Stimulated activated CD4-positive, alpha-beta T cell treated with anti-CD3 and anti-CD28 coated beads, Interleukin-4, amount 100 ng/mL, for 4 hours (primary cell): ENCODE data around the gene ECHDC3.
"Not testable (repeated sequence)": the region's sequence is repeated elsewhere in the genome, so short reads cannot be mapped to it uniquely, and the experiment has no call there.

Experiments
- DNase-seq, 2 experiments: peaks; one replicate each; pipeline ENCODE4 v3.0.0-alpha.2; 2020

Gene ECHDC3

DNA sequence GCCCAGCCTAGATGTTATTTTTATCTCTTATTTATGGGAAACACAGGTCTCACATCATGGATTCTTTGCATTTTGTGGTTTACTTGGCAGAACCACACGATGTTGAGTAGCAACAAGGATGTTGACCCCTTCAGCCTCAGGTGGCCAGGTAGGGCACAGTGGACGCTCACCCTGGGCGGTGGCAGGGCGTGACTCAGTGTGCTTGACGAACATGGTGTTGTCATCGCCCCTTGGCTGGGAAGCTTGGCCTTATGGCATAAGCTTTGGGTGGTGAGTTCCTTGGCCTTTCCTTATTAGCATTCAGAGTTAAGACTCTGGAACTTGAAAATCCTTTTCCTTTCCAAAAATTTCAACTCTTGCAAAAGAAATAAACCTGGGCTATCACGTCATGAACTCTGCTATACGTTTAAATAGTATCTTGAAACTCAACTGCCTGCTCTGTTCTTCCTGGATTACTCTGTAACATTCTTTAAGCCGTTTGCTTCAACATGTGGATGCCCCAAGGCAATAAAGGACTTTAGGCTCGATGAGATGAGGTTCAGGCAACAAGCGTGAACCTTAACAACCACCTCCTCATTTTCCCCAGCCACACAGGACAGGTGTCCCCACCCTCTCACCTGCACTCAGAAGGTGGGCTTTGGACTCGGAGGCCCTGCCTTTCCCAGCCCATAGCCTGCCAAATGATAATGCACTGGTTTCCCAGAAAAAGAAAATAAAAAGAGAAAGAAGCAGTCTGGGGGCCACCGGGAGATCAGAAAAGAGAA lies 22.5 kb upstream of the ECHDC3 start:
- DNase-seq, result no peak

DNA sequence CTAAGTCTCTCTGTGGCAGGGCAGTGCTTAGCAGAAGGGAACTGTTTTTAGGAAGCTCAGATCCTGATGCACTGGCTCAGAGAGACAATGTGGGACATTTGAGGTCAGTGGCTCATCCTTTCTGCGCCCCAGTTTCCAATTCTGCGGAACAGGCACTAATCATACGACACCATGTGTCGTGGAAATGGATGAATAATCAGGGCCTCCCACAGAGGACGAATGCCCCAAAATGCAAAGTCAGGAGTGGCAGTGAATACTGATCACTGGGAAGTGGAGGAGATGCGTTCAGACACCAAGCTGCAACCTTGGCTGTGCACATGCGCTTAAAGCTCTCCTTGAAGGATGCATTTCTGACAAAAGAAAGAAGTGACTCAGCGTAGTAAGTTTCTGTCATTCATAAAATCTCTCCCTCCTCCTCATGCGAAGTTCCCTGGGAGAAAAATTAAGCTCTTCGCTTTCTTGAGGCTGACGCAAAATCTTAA lies 21.9 kb upstream of the ECHDC3 start:
- no peak for DNase-seq

- DNase-seq, result no peak
Measured at GRCh38 chr10:11721806-11722205, 20.4 kb upstream of the ECHDC3 start.

GRCh38 chr10:11723359-11723758 lies 18.8 kb upstream of the ECHDC3 start:
- no peak for DNase-seq

- no peak for DNase-seq
Measured at GRCh38 chr10:11724938-11725776, 17.0 kb upstream of the ECHDC3 start.

GRCh38 chr10:11725912-11726311 lies 16.3 kb upstream of the ECHDC3 start:
- DNase-seq, result no peak

DNA sequence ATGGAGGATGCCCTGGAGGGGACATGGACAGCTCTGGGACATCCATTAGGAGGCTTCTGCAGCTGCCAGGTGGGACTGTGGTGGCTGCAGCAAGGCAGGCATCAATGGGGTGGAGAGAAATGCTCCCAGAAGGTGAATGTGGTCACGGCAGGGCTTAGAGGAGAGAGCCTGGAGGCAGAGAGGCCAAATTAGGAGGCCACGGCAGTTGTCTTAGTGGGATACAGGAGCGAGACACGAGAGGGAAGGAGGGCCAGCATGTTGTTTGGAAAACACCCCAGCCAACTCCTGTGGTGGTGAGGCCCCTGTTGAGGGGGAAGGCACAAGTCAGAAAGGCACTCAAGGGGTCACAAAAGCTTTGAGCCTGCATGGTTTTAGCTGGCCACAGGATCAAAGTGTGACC lies 14.6 kb upstream of the ECHDC3 start:
- no peak for DNase-seq

DNA sequence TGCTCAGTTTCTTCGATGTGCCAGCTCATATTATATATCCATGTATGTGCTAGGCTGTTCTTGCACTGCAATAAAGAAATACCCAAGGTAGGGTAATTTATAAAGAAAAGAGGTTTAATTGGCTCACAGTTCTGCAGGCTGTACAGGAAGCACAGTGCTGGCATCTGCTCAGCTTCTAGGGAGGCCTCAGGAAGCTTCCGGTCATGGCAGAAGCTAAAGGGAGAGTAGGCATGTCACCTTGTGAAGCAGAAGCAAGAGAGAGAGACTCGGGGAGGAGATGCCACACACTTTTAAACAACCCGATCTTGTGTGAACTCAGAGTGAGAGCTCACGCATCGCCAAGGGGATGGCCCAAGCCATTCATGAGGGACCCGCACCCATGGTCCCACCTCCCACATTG lies 13.8 kb upstream of the ECHDC3 start:
- no peak for DNase-seq

DNA sequence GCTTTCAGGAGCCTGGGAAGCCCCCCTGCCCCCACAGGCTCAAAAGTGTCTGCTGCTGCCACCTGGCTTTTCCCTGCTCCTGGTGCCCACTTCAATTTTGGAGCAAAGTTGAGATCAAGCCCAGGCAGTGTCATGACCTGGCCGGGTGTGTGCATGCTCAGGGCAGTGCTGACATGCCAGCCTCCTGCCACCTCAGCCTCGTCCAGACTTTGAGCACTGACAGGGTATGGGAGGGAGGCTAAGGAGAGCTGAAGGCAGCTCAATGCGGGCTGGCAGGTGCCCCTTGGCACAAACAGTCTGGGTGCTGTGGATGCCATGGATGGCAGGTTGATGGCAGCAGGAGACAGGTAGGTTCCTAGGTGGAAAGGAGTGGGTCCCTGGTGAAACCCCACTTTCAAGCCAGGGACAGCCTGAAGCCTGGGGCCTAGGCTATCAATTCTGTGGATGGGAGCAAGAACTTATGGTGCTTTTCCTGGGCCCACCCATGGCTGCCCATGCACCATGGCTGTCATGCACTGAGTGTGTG lies 12.3 kb upstream of the ECHDC3 start:
- DNase-seq, result no peak

DNA sequence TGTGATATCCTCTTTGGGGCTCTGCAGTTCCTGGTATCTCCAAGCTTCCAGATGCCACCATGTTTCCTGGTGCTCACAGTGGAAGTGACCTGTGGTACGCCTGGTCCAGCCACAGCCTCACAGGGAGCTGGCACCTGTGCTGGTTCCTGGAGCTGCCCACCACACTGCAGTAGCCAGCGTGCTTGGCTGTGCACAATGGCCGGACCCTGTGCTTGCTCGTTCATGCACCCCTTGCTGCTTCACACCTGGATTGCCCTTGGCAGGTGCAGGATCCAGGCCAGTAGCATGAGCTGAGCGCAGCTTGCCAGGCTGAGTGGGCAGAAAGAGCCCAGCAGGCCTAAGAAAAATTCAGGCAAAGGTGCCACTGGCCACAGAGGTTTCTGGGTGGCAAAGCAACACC lies 11.4 kb upstream of the ECHDC3 start:
- no peak for DNase-seq

GRCh38 chr10:11736767-11737166 lies 5.4 kb upstream of the ECHDC3 start:
- DNase-seq, result not testable (repeated sequence)

DNA sequence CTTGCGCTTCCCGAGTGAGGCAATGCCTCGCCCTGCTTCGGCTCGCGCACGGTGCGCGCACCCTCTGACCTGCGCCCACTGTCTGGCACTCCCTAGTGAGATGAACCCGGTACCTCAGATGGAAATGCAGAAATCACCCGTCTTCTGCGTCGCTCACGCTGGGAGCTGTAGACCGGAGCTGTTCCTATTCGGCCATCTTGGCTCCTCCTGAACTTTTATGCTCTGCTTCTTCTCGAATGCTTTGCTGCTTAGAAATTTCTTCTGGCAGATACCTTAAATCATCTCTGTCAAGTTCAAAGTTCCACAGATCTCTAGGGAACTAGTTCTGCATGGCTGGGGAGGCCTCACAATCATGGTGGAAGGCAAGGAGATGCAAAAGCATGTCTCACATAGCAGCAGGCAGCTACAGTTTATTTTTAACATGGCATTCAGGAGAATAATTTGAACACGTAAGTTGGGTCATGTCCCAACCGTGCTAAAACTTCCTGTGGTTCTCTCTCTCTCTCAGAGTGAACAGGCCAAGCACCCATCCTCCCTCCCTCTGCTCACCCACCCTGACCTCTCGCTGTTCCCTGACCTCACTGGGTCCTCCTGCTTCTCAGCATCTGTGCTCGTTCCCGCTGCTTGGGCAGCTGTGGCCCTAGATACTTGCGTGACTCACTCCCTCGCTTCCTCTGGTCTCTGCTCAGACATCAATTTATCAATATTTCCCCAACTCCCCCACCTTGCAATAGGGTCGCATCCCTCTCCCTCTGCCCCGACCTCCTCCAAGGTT lies 4.7 kb upstream of the ECHDC3 start:
- not testable (repeated sequence) for DNase-seq

DNA sequence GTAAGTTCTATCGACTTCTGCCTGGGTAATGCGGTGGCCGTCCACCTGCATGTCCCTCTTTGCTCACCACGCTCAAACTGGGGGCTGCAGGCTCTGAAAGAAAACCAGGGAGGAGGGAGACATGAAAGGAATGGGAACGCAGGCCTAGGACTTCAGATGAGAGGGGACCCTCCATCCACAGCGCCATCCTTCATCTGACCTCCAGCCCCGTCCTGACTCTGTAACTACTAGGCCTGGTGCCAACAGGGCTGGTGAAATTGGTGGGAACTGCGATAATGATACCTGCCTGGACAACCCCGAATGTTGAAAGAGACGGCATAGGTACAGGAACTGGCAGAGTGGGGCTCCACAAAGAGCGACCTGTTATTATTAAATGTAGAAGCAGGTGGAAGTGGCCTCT lies 1.3 kb upstream of the ECHDC3 start:
- DNase-seq, result no peak

GRCh38 chr10:11741608-11742007 lies 574 bp upstream of the ECHDC3 start:
- no peak for DNase-seq

DNA sequence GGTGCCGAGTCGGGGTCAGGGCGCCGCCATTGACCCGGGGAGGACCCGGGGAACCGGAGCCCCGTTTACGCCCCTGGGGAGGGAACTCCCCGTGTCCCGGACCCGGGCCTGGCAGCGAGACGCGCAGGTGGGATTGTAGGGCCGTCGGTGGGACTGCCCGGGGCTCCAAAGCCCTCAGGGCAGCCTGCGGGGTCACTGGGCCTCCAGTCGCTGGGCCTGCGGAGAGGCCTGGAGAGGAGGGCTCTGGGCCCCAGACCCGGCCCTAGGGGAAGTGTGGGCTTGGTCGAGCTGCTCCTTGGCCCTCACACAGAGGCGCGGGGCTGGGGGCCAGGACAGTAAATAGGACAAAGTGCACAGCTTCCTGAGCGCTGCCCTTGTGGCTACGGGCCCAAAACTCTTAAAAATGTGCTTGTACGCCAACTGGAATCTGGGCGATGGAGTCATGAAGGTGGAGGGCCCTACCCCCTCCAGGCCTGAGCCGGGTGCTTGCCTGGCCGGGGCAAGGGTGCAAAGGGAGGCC lies 657 bp downstream of the ECHDC3 start:
- DNase-seq, result no peak

DNA sequence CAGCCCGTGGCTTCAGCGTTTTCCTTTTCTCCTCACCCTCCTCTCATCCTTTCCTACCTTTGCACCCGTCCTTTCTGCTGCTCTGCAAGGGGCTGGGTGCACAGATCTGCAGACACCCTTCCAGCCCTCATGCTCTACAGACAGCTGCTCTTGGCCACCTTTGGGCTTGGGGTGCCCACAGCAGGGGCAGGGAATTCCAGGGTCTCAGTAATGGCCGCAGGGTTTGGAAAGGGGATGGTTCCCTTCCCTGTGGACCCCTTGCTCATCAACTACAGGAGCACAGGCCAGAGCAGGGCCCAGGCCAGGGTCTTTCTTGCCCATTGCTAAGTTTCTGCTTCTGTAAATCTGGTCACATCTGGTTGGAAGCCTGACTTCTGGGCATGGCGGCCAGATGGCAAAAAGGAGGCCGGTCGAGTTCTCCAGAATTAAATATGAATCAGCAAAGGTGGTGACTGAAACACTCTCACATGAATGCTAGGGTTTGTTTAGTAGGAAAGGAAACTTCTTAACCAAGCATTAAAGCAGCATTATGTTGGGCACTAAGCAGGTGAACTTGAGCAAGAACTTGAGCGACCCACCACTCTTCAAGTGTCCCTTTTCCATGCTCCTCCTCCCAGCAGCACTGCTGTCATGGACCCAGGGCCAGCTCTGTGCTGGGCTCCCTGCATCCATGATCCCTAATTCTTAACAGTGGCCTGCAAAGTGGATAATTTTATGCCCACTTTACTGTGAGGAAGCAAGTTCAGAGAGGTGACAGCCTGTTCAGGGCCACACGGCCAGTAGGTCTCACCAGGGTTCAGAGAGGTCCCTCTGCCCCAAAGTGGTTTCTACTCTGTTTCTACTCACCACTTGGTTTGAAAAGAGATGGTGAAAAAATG lies 1.5 kb downstream of the ECHDC3 start:
- DNase-seq, result no peak

GRCh38 chr10:11745045-11745444 lies 2.9 kb downstream of the ECHDC3 start:
- DNase-seq, result no peak

DNA sequence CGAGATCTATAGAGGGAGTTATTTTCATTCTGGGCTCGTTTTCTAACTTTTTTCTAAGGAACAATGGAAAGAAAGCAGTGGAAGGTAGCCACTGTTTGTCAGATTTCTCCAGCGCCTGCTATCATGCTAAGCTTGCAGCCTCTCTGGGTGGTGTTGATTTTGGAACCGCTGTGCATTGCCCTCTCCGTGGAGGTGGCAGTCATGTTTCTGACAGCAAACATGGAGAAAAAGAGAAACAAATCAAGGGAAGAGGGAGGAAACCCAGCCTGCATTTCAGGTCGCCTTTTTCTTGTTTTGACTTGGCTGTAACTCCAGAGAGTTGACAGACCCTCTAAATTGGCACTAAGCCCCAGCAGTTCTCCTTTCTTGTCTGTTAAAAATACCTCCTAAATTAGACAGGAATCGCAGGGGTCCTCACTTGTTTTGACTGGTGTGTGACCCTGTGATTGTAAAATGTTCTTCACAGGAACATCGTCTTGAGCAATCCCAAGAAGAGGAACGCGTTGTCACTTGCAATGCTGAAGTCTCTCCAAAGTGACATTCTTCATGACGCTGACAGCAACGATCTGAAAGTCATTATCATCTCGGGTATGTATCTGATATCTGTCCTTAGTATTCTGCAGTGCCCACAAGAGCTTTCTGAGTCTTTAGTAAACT lies 4.8 kb downstream of the ECHDC3 start:
- DNase-seq, result no peak

DNA sequence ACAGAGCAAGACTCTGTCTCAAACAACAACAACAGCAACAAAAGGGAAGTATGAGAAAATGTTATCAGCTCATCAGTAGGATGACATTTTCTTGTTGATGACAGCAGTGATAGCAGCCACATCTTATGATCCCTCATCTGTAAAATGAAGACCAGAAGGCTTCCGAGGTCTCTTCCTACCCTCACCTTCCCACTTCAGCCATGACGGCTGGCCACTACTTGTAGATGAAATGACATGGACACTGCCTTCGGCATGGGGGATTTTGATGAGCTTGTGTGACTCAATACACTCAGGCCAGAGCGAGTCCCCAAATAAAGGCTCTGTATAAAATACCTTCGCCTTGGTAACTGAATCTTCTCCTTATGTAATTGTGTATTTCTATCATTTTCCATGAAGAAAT lies 6.7 kb downstream of the ECHDC3 start:
- no peak for DNase-seq

DNA sequence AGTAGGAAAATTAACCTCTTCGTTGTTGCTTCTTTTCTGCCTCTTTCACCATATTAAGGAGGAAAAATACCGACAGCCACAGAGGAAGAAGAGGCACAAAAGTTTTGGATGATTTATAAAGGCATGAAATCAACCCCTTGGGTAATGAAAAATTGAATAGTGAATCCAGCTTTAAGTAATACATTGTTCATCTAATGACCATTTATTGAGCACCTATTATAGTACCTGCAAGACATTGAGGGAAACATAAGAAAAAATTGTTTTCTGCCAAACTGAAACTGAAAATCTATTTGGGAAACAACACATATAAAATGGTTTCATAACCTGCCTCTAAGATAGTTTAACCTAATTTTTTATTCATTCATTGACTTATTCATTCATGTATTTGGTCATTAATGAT lies 8.2 kb downstream of the ECHDC3 start:
- DNase-seq, result no peak

DNA sequence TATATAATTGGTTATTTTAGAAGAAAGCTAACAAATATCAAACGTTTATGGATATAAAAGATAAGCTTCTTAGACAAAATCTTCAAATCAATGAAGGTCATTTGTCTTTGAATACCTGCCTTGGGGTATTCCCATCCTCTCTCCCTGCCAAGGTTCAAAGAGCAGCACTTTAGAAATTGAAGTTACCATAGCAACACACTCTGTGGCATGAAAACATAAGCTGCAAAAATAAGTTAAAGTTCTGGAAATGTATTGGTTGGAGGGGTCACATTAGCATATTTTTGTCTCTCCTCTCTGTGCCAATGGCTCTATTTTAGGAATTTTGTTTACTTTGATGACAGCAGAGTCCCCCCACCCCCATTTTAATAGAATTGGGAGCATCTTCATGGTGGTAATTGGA lies 12.0 kb downstream of the ECHDC3 start:
- no peak for DNase-seq
